Measurements from ENCODE around the gene PRKAG2.

PRKAG2 gene

GRCh38 chr7:151625606-151626005 is 251.3 kb downstream of the PRKAG2 start:
- Histone ChIP-seq H3K36me3 (no peaks in the 10 kb centered on the region), H3K9me3 (no peaks in the 10 kb centered on the region), H3K4me1 (no peaks in the 10 kb centered on the region; the same call in 1 of the 2 replicates), H3K4me3 (ENCODE audit: low read depth, low read length) (no peak overlapping the region), H3K27me3 (no peaks in the 10 kb centered on the region)
- TF ChIP-seq CTCF (IDR thresholded peaks at IDR 0.05; ENCODE audit: low read depth, low read length): no peak
- DNase-seq: no peak

- no peaks in the 10 kb centered on the region for H3K27me3 ChIP-seq
- DNase-seq: no peak
- H3K9me3 ChIP-seq: no peaks in the 10 kb centered on the region
- H3K4me3 ChIP-seq (ENCODE audit: low read depth, low read length): no peak overlapping the region
- H3K36me3 ChIP-seq: no peaks in the 10 kb centered on the region
- TF ChIP-seq CTCF (IDR thresholded peaks at IDR 0.05; ENCODE audit: low read depth, low read length): no peak
- H3K4me1 ChIP-seq: no peaks in the 10 kb centered on the region; the same call in 1 of the 2 replicates
Measured at GRCh38 chr7:151624246-151624928, 252.5 kb downstream of the PRKAG2 start.

- TF ChIP-seq CTCF (IDR thresholded peaks at IDR 0.05; ENCODE audit: low read depth, low read length): no peak
- no peaks in the 10 kb centered on the region for H3K36me3 ChIP-seq
- H3K4me1 ChIP-seq: no peaks in the 10 kb centered on the region; the same call in 1 of the 2 replicates
- H3K9me3 ChIP-seq: no peaks in the 10 kb centered on the region
- no peak overlapping the region for H3K4me3 ChIP-seq (ENCODE audit: low read depth, low read length)
- DNase-seq: no peak
- H3K27me3 ChIP-seq: no peaks in the 10 kb centered on the region
Measured at GRCh38 chr7:151623766-151624165, 253.1 kb downstream of the PRKAG2 start.

GRCh38 chr7:151621961-151622360 is 255.0 kb downstream of the PRKAG2 start:
- Histone ChIP-seq H3K9me3 (no peaks in the 10 kb centered on the region), H3K4me3 (ENCODE audit: low read depth, low read length) (no peak overlapping the region), H3K36me3 (no peaks in the 10 kb centered on the region), H3K27me3 (no peaks in the 10 kb centered on the region), H3K4me1 (no peaks in the 10 kb centered on the region; the same call in 1 of the 2 replicates)
- no peak for DNase-seq
- no peak for TF ChIP-seq CTCF (IDR thresholded peaks at IDR 0.05; ENCODE audit: low read depth, low read length)

GRCh38 chr7:151616443-151617213 is 260.3 kb downstream of the PRKAG2 start:
- no peak for TF ChIP-seq CTCF (IDR thresholded peaks at IDR 0.05; ENCODE audit: low read depth, low read length)
- no peak for DNase-seq
- Histone ChIP-seq H3K4me1 (no peaks in the 10 kb centered on the region), H3K27me3 (no peaks in the 10 kb centered on the region), H3K9me3 (no peaks in the 10 kb centered on the region), H3K4me3 (ENCODE audit: low read depth, low read length) (no peak overlapping the region), H3K36me3 (no peaks in the 10 kb centered on the region)

GRCh38 chr7:151615784-151616183 is 261.1 kb downstream of the PRKAG2 start:
- Histone ChIP-seq H3K4me3 (ENCODE audit: low read depth, low read length) (no peak overlapping the region), H3K9me3 (no peaks in the 10 kb centered on the region), H3K4me1 (no peaks in the 10 kb centered on the region), H3K36me3 (no peaks in the 10 kb centered on the region), H3K27me3 (no peaks in the 10 kb centered on the region)
- DNase-seq: no peak
- no peak for TF ChIP-seq CTCF (IDR thresholded peaks at IDR 0.05; ENCODE audit: low read depth, low read length)

All from BE2C (cell line).